ENCODE results near the gene DLEC1. TPM values are rescaled to one million over a fixed set of nuclear protein-coding genes. Genes with fewer than 3 reads are reported as not detected.
A peak's percentile ranks its signal among the peaks of the same experiment; 100 is the strongest.

DLEC1 gene, protein sequence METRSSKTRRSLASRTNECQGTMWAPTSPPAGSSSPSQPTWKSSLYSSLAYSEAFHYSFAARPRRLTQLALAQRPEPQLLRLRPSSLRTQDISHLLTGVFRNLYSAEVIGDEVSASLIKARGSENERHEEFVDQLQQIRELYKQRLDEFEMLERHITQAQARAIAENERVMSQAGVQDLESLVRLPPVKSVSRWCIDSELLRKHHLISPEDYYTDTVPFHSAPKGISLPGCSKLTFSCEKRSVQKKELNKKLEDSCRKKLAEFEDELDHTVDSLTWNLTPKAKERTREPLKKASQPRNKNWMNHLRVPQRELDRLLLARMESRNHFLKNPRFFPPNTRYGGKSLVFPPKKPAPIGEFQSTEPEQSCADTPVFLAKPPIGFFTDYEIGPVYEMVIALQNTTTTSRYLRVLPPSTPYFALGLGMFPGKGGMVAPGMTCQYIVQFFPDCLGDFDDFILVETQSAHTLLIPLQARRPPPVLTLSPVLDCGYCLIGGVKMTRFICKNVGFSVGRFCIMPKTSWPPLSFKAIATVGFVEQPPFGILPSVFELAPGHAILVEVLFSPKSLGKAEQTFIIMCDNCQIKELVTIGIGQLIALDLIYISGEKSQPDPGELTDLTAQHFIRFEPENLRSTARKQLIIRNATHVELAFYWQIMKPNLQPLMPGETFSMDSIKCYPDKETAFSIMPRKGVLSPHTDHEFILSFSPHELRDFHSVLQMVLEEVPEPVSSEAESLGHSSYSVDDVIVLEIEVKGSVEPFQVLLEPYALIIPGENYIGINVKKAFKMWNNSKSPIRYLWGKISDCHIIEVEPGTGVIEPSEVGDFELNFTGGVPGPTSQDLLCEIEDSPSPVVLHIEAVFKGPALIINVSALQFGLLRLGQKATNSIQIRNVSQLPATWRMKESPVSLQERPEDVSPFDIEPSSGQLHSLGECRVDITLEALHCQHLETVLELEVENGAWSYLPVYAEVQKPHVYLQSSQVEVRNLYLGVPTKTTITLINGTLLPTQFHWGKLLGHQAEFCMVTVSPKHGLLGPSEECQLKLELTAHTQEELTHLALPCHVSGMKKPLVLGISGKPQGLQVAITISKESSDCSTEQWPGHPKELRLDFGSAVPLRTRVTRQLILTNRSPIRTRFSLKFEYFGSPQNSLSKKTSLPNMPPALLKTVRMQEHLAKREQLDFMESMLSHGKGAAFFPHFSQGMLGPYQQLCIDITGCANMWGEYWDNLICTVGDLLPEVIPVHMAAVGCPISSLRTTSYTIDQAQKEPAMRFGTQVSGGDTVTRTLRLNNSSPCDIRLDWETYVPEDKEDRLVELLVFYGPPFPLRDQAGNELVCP (N-terminal part only)
- polyA plus RNA-seq (ENCODE audit: low read depth in 6 of 6): under 1 TPM in 4 of 6 donors, not detected in 2; 0.09 to 0.50 (median 0.30) TPM

DNA sequence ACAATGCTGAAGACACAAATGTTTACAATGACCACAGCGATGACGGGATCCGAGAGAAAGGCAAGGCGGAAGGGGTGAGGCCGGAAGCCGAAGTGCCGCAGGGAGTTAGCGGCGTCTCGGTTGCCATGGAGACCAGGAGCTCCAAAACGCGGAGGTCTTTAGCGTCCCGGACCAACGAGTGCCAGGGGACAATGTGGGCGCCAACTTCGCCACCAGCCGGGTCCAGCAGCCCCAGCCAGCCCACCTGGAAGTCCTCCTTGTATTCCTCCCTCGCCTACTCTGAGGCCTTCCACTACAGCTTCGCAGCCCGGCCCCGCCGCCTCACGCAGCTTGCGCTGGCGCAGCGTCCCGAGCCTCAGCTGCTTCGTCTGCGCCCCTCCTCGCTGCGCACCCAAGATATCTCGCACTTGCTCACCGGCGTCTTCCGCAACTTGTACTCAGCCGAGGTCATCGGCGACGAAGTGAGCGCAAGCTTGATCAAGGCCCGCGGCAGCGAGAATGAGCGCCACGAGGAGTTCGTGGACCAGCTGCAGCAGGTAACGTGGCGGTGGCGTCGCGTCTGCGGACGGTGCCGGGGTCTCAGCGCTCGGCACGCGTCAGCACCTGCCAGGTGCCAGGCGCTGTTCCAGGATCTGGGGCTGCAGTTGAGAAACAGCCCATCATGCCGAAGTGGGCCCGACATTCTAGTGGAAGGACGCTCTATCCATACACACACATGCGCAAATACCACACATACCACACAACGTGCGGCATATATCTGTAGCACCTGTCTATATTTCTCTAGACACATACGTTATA, at the start of gene DLEC1:
TSS of gene DLEC1 (plus strand) at position 108 of the 798 bp plus-strand sequence. CDS start at position 126, 18 bp downstream.
- Mint-ChIP-seq H3K4me3 (peak within 1 kb of the TSS; percentile 78 to 95 (median 89)), H3K36me3 (no peaks in the 10 kb centered on the region), H3K27me3 (peaks cover 5 to 11% (median 6%) of the 10 kb centered on the region in 3 donors), H3K4me1 (peaks cover 23 to 27% (median 26%) of the 10 kb centered on the region in 3 donors), H3K9me3 (peaks cover 0 to 4% (median 0%) of the 10 kb centered on the region in 7 donors), H3K27ac (peak within 1 kb of the TSS; percentile 85 to 95 (median 91))
- DNase-seq (peak; percentile 74), ATAC-seq (ENCODE audit: low read depth in 2 of 2) (peak; percentile 57 to 65)

DNA sequence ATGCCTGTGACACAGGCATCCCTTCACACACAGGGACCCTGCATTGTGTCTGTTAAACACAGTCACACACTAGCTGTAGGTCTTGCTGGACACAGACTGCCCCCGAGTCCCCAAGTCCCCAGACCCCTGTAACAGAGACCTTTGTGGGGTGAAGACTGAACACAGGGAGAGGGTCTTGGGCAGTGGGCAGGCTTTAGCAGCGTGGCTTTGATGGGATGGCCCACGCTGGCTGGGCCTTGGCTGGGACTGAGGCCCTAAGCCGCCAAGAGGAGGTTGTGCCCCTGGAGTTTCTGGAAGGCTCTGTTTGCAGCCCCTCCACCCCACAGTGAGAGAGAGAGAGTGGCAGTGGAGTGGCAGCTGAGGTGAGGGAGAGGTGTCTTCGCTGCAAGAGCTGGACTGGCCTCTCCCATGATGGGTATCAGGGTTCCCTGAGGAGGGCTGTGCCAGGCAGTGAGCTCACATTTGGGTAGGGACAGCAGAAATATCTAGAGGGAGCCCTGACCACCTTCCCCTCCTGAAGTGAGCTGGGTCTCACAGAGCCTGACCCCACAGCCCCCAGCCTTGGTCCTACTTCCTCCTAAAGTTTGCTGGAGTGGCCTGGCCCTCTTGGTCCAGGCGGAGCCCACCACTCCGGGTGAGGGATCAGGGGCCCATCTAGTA, 49.1 kb upstream of the DLEC1 start:
- no peak for ATAC-seq (ENCODE audit: low read depth in 2 of 2)

DNA sequence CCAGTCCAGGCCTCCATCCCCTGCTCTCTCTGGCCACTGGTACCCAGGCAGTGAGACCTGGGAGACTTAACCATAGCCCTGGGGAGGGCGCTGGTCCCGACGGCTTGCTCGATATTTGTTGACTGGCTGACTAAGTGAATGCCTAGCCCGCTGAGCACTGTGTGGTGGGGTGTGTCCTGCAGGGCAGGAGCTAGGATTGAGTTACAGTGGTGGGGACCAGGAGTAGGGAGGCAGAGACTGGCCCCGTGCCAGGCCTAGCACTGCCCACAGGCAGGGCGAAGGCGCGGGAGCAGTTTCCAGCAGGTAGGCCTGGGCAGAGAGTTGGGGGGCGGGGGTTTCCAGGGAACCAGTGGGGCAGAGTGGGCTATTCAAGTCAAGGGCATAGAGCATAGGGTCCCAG, 48.5 kb upstream of the DLEC1 start, which contains the start of gene VILL:
TSS of gene VILL (plus strand) at position 260 of the 400 bp plus-strand sequence. CDS start 2,887 bp downstream, outside the sequence.
- Mint-ChIP-seq H3K27me3 (peaks cover 0 to 6% (median 0%) of the 10 kb centered on the region in 3 donors), H3K9me3 (no peaks in the 10 kb centered on the region), H3K27ac (peak within 1 kb of the TSS in 3 of 6 donors; percentile 23 to 65 (median 58)), H3K4me1 (peaks cover 24 to 29% (median 24%) of the 10 kb centered on the region in 3 donors), H3K36me3 (no peaks in the 10 kb centered on the region), H3K4me3 (peak within 1 kb of the TSS in 1 of 8 donors; percentile 47)
- no peak for DNase-seq
- no peak for ATAC-seq (ENCODE audit: low read depth in 2 of 2)

More for the DNA sequence above, 49.1 kb upstream of the DLEC1 start:
- Mint-ChIP-seq H3K4me1 (peaks cover 18 to 23% (median 18%) of the 10 kb centered on the region in 3 donors), H3K36me3 (no peaks in the 10 kb centered on the region), H3K27me3 (peaks cover 0 to 6% (median 0%) of the 10 kb centered on the region in 3 donors), H3K4me3 (peak overlapping the region in 1 of 8 donors; percentile 47), H3K27ac (peak overlapping the region in 1 of 6 donors; percentile 65), H3K9me3 (no peaks in the 10 kb centered on the region)
- no peak for DNase-seq

DNA sequence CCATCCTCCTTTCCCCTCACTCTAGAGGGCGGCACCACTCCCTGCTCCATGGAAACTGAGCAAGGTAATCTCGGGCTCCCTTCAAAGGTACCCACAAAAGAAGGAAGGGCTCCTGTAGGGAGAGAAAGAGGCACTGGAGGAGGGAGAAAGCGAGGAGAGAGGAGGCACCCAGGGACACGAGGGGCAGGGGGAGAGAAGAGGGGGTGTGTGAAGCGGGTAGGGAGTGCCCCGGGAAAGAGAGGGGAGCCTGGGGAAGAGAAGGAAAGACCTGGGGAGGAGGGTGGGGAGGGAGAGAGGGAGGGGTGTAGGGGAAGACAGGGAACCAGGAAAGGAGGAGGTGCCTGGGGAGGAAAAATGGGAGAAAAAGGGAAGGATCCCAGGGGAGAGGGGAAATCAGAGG, 47.9 kb upstream of the DLEC1 start:
- ATAC-seq (ENCODE audit: low read depth in 2 of 2): no peak
- peaks cover 0 to 6% (median 0%) of the 10 kb centered on the region in 3 donors for H3K27me3 Mint-ChIP-seq
- peak overlapping the region in 1 of 6 donors; percentile 23 for H3K27ac Mint-ChIP-seq
- no peaks in the 10 kb centered on the region for H3K9me3 Mint-ChIP-seq
- no peak overlapping the region for H3K4me3 Mint-ChIP-seq
- H3K36me3 Mint-ChIP-seq: no peaks in the 10 kb centered on the region
- H3K4me1 Mint-ChIP-seq: peaks cover 28 to 34% (median 28%) of the 10 kb centered on the region in 3 donors
- DNase-seq: no peak

DNA sequence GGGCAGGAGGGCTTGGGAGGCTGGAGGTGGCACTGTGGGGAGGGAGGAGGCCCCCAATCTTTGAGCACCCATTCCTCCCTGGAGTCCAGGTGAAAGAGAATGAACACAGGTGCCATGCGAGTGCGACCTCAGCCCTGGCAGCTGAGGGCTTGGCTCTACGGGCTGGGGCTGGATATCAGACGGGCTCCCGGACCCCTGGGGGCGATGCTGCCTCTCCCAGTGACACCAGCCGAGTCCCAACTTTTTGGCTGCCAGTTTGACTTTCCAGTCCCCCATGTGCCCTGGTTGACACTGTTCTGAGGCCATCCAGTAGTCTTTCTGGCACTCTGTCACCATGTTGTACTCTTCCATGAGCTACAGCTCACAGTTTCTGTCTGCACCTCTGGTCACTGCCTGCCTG, 47.2 kb upstream of the DLEC1 start:
- H3K9me3 Mint-ChIP-seq: peaks cover 0 to 2% (median 0%) of the 10 kb centered on the region in 7 donors
- H3K36me3 Mint-ChIP-seq: peaks cover 5 to 6% of the 10 kb centered on the region in 2 donors
- ATAC-seq (ENCODE audit: low read depth in 2 of 2) (no peak), DNase-seq (no peak)
- peaks cover 35 to 40% (median 35%) of the 10 kb centered on the region in 3 donors for H3K4me1 Mint-ChIP-seq
- peak overlapping the region in 2 of 6 donors; percentile 23 to 37 for H3K27ac Mint-ChIP-seq
- H3K27me3 Mint-ChIP-seq: peaks cover 0 to 6% (median 0%) of the 10 kb centered on the region in 3 donors
- peak overlapping the region in 1 of 8 donors; percentile 92 for H3K4me3 Mint-ChIP-seq

DNA sequence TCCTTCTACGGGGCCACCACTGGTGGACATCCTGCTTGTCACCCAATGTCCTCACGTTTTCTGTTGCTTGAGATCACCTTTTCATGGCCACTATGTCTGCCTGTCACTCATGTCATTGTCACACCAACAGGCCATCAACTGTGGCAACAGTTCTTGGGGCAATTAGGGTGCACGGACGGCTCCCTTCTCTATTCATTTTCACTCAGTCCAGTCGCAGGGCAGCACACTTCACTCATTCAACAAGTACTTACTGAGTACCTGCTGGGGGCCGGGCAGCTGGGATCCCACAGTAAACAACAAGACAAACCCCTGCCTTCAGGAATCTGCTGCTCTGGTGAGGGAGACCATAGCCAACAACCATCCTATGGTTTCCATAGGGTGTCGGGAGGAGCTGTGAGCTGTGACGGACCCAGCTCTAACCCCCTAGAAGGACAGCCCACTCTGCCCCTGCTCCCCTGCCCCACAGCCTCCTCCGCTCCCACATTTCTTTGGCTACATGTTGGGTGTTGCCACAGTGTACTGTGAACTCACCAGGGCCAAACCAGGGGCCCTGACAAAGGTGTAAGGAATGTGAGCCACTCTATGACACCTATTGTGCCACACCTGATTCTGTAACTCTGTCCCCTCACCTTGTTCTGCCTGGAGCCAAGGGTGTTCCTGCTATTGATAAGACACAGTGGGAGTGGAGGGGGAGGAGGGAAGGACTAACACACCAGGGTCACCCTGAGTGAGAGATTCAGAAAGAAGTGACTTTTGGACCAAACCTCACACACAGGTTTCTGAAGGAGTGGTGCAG, 46.5 kb upstream of the DLEC1 start:
- Mint-ChIP-seq H3K27ac (peak overlapping the region in 1 of 6 donors; percentile 74), H3K27me3 (peaks cover 0 to 6% (median 0%) of the 10 kb centered on the region in 3 donors), H3K36me3 (peaks cover 8 to 10% of the 10 kb centered on the region in 2 donors), H3K4me1 (peaks cover 38 to 46% (median 39%) of the 10 kb centered on the region in 3 donors), H3K9me3 (peaks cover 0 to 2% (median 0%) of the 10 kb centered on the region in 7 donors), H3K4me3 (peak overlapping the region; percentile 92 to 97 (median 96))
- DNase-seq: no peak
- ATAC-seq (ENCODE audit: low read depth in 2 of 2): no peak

DNA sequence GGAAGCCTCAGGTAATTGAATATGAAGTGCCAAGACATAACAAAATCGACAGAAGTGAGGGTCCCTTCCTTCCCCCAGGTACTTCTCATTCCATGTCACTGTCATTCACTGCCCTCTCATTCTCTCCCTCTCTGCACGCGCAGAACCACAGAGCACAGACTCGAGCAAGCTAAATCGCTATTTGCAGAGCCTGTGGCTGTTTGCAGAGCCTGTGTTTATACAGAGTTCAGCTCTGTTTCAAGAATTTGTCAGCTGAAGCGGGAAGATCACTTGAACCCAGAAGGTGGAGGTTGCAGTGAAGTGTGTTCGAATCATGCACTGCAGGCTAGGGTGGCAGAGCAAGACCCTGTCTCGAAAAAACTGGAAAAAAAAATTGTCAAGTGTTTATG, 45.9 kb upstream of the DLEC1 start:
- Mint-ChIP-seq H3K27me3 (peaks cover 0 to 6% (median 0%) of the 10 kb centered on the region in 3 donors), H3K9me3 (peaks cover 0 to 2% (median 0%) of the 10 kb centered on the region in 7 donors), H3K36me3 (peaks cover 8 to 10% of the 10 kb centered on the region in 2 donors), H3K4me3 (peak overlapping the region; percentile 92 to 97 (median 96)), H3K4me1 (peaks cover 39 to 50% (median 42%) of the 10 kb centered on the region in 3 donors), H3K27ac (peak overlapping the region in 5 of 6 donors; percentile 42 to 96 (median 74))
- DNase-seq (no peak), ATAC-seq (ENCODE audit: low read depth in 2 of 2) (no peak)

DNA sequence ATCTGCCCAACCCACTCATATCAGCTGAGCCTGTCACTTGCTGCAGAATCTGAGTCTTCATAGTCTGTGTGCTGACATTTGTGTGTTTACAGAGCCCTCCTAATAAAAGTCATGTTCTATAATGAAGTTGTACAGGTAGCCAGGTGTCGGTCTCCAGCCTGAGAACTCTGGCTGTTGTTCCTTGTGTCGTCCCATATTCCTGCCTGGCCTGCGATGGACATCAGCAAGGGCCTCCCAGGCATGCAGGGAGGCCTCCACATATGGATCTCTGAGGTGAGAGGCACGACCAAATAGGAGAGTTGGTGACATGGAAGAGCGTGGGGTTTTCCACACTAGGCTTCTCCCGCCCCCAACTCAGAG, 45.6 kb upstream of the DLEC1 start:
- H3K27me3 Mint-ChIP-seq: peaks cover 0 to 6% (median 0%) of the 10 kb centered on the region in 3 donors
- peaks cover 8 to 10% of the 10 kb centered on the region in 2 donors for H3K36me3 Mint-ChIP-seq
- ATAC-seq (ENCODE audit: low read depth in 2 of 2) (peak in 1 of 2 donors; percentile 10), DNase-seq (no peak)
- peak overlapping the region; percentile 85 to 96 (median 94) for H3K27ac Mint-ChIP-seq
- H3K9me3 Mint-ChIP-seq: peaks cover 0 to 2% (median 0%) of the 10 kb centered on the region in 7 donors
- peaks cover 43 to 54% (median 46%) of the 10 kb centered on the region in 3 donors for H3K4me1 Mint-ChIP-seq
- H3K4me3 Mint-ChIP-seq: peak overlapping the region; percentile 92 to 97 (median 96)

DNA sequence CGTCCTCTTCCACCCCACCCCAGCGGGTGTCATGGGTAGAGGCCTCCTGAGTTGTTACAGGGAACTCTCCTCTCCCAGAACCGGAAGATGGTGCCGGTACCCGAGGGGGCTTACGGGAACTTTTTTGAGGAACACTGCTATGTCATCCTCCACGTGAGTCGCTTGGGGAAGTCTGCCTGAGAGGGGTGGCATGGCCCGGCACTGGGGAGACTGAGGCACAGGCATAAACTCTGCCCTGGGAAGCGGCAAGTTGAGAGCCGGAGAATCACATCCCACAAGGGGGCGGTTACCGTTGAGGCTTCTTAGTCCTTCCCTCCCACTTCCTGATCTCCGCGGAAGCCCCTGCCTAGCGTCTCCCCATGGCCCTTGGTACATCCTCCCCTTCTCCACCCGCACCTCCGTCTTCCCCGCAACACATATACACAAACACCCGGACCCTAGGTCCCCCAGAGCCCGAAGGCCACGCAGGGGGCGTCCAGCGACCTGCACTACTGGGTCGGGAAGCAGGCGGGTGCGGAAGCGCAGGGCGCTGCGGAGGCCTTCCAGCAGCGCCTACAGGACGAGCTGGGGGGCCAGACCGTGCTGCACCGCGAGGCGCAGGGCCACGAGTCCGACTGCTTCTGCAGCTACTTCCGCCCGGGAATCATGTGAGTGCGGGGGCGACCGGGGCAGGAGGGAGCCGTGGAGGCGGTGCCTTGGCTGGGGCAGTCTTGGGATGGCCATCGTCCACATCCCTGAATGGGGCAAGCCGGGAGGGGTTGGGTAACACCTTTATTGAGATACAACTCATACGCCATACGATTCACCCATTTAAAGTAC, 45.0 kb upstream of the DLEC1 start:
- Mint-ChIP-seq H3K36me3 (peaks cover 8 to 10% of the 10 kb centered on the region in 2 donors), H3K27ac (peak overlapping the region; percentile 85 to 96 (median 94)), H3K4me1 (peaks cover 48 to 57% (median 52%) of the 10 kb centered on the region in 3 donors), H3K4me3 (peak overlapping the region; percentile 92 to 97 (median 96)), H3K27me3 (peaks cover 0 to 6% (median 0%) of the 10 kb centered on the region in 3 donors), H3K9me3 (peaks cover 0 to 2% (median 0%) of the 10 kb centered on the region in 7 donors)
- DNase-seq: peak; percentile 62
- peak; percentile 44 to 51 for ATAC-seq (ENCODE audit: low read depth in 2 of 2)

DNA sequence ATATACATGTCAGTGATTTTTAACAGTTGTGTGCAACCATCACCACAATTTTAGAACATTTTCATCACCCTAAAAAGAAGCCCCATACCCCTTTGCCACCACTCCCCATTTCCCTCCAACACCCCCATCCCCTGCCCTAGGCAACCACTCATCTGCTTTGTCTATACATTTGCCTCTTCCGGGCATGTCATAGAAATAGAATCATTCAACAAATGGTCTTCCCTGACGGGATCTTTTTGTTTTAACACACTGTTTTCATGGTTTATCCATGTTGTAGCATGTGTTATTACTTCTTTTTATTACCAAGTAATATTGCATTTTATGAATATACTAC, 44.4 kb upstream of the DLEC1 start:
- ATAC-seq (ENCODE audit: low read depth in 2 of 2): no peak
- Mint-ChIP-seq H3K4me1 (peaks cover 54 to 63% (median 57%) of the 10 kb centered on the region in 3 donors), H3K9me3 (peaks cover 0 to 2% (median 0%) of the 10 kb centered on the region in 7 donors), H3K27me3 (peaks cover 0 to 6% (median 0%) of the 10 kb centered on the region in 3 donors), H3K36me3 (peaks cover 8 to 10% of the 10 kb centered on the region in 2 donors), H3K4me3 (peak overlapping the region; percentile 92 to 97 (median 96)), H3K27ac (peak overlapping the region; percentile 85 to 96 (median 94))
- DNase-seq: no peak

Measured in naive B cell (primary cell).